CD8-positive, alpha-beta memory T cell (primary cell): ENCODE results near the gene TNNI2. TPM values are rescaled to one million over a fixed set of nuclear protein-coding genes. Genes with fewer than 3 reads are reported as not detected.

Experiments used
- CTCF ChIA-PET: fragments of 350-600 bp; sonication (Branson Sonifier 250); formaldehyde crosslinking; loops from one replicate; lab custom pipeline; 2021; ENCODE audit warnings: antibody characterized with exemption; lab: Charles Lee
- POLR2A ChIA-PET: fragments of 350-600 bp; sonication (Branson Sonifier 250); formaldehyde crosslinking; loops from one replicate; lab custom pipeline; 2021; ENCODE audit warnings: antibody characterized with exemption; lab: Charles Lee
- DNase-seq, 5 donors: peaks; one replicate each; pipeline versions ENCODE4 v3.0.0 to v3.0.0-alpha.2; 2020 to 2022; ENCODE audit warnings: mixed read lengths in 1 of 5
- H3K27ac ChIP-seq: one replicate; pipeline ENCODE4 v1.7.0; 2013; ENCODE audit warnings: low read depth, mild to moderate bottlenecking, low read length, moderate library complexity
- H3K27me3 ChIP-seq: 2 replicates; pipeline ENCODE4 v1.7.0; 2013; ENCODE audit warnings: low read length, mild to moderate bottlenecking; ENCODE audit not compliant: insufficient read depth, poor library complexity, severe bottlenecking
- H3K36me3 ChIP-seq: 2 replicates; pipeline ENCODE4 v1.7.0; 2013; ENCODE audit warnings: mild to moderate bottlenecking, low read length, moderate library complexity; ENCODE audit not compliant: insufficient read depth
- H3K4me1 ChIP-seq: 2 replicates; pipeline ENCODE4 v1.7.0; 2013; ENCODE audit warnings: mild to moderate bottlenecking, low read length, moderate library complexity; ENCODE audit not compliant: insufficient read depth
- H3K4me3 ChIP-seq: 2 replicates; pipeline ENCODE4 v1.7.0; 2013; ENCODE audit warnings: mild to moderate bottlenecking, low read length
- H3K9me3 ChIP-seq: 2 replicates; pipeline ENCODE4 v1.7.0; 2013; ENCODE audit warnings: mild to moderate bottlenecking, low read length
- H3K27ac Mint-ChIP-seq, 8 donors: one replicate each; pipeline ENCODE4 v1.8.0; 2020 to 2021; ENCODE audit warnings: mixed read lengths in 8 of 8, mild to moderate bottlenecking in 6 of 8, inconsistent platforms in 3 of 8, moderate library complexity in 3 of 8
- H3K27me3 Mint-ChIP-seq, 2 donors: one replicate each; pipeline ENCODE4 v1.8.0; 2020 to 2021; ENCODE audit warnings: mixed read lengths in 2 of 2, mild to moderate bottlenecking in 1 of 2, moderate library complexity in 1 of 2
- H3K36me3 Mint-ChIP-seq, 3 donors: one replicate each; pipeline ENCODE4 v1.8.0; 2020 to 2021; ENCODE audit warnings: mixed read lengths in 3 of 3, inconsistent platforms in 1 of 3, mild to moderate bottlenecking in 1 of 3
- H3K4me1 Mint-ChIP-seq, 3 donors: one replicate each; pipeline ENCODE4 v1.8.0; 2020 to 2021; ENCODE audit warnings: mixed read lengths in 3 of 3, inconsistent platforms in 1 of 3, mild to moderate bottlenecking in 1 of 3
- H3K4me3 Mint-ChIP-seq, 7 donors: one replicate each; pipeline ENCODE4 v1.8.0; 2020 to 2021; ENCODE audit warnings: mixed read lengths in 7 of 7, mild to moderate bottlenecking in 6 of 7, moderate library complexity in 4 of 7, inconsistent platforms in 2 of 7
- H3K9me3 Mint-ChIP-seq, 5 donors: one replicate each; pipeline ENCODE4 v1.8.0; 2020 to 2022; ENCODE audit warnings: mixed read lengths in 5 of 5, mild to moderate bottlenecking in 3 of 5, moderate library complexity in 2 of 5, inconsistent platforms in 1 of 5
- polyA plus RNA-seq: library from polyadenylated mRNA; unstranded; fragments of 300-500 nt; fragmentation: Illumina TruSeq; gene quantifications from one replicate; pipeline ENCODE4 v1.2.3, GENCODE V29; 2021
- total RNA-seq, 2 experiments: library from RNA; stranded (reverse); gene quantifications; one replicate each; pipeline ENCODE4 v1.2.3, GENCODE V29; 2021

TNNI2 gene
- total and polyA plus RNA-seq, 3 experiments from 2014 or later, result 0.33 TPM; not detected in 2

DNA sequence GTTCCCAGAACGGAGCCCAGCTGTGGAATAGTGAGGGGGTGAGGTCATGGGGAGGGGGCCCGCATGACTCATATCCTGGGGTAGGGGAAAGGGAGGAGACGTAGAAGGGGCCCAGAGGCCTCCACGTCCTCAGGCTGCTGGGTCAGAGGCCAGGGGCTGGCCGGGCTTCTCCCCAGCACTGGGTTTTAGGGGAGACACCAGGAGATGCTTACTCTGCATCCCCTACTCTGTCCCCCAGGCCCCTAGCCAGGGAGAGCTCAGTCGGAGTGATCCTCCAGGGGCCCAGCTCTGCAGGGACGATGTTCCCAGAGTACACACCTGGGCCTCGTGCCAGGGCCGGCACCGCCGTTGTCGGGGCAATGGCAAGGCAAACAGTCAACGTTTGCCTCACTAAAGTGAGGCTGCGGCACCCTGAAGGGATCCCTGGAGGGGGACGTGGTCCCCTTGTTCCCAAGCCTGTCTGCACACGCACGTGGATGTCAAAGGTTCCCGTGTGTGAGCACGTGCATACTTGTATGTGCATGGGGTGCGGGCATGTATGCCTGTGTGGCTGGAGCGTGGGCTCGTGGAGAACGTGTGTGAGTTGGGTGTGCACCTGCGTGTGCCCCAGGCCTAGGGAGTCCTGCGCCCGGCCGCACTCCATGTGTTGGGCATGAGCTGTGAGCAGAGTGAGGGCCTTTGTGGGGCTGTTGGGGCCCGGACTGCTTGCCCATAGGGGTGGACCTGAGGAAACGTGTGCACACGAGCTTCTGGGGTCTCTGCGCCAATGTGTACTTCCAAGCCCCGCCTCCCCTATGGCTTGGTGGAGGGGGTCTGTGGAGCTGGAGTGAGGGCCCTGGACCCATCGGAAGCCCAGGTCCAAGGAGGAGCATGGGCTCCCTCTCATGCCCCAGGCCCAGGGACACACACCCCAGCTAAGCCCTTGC is 38.7 kb downstream of the TNNI2 start:
- H3K9me3 ChIP-seq, result no peaks in the 10 kb centered on the region
- no peak overlapping the region for H3K4me3 ChIP-seq
- no peak overlapping the region for H3K27ac ChIP-seq
- Mint-ChIP-seq H3K4me1 (peaks cover 14 to 54% (median 16%) of the 10 kb centered on the region in 3 donors), H3K4me3 (no peak overlapping the region), H3K27me3 (no peaks in the 10 kb centered on the region), H3K27ac (peak overlapping the region in 2 of 8 donors; percentile 19 to 78), H3K36me3 (peaks cover 0 to 23% (median 0%) of the 10 kb centered on the region in 3 donors), H3K9me3 (no peaks in the 10 kb centered on the region)
- peaks cover 7% of the 10 kb centered on the region for H3K4me1 ChIP-seq
- peak in 1 of 5 donors; percentile 46 for DNase-seq
- CTCF ChIA-PET, result interaction anchor here (0.9 to 1.4 kb wide), 4 partner anchors 11 to 45 kb away, joined by 3 to 4 read pairs (median 4); no protein-coding TSS in a partner anchor
- H3K36me3 ChIP-seq, result no peaks in the 10 kb centered on the region
- H3K27me3 ChIP-seq, result no peaks in the 10 kb centered on the region
- POLR2A ChIA-PET, result no interaction called here

- peak overlapping the region in 2 of 8 donors; percentile 60 to 78 for H3K27ac Mint-ChIP-seq
- peaks cover 0 to 27% (median 0%) of the 10 kb centered on the region in 3 donors for H3K36me3 Mint-ChIP-seq
- POLR2A ChIA-PET, result no interaction called here
- H3K27me3 ChIP-seq, result no peaks in the 10 kb centered on the region
- H3K27me3 Mint-ChIP-seq, result no peaks in the 10 kb centered on the region
- H3K4me1 ChIP-seq, result peaks cover 8% of the 10 kb centered on the region
- CTCF ChIA-PET, result interaction anchor here (0.9 to 1.0 kb wide), 3 partner anchors 10 to 43 kb away, joined by 3 to 4 read pairs (median 4); partner anchors contain the start of gene SYT8
- H3K9me3 ChIP-seq, result no peaks in the 10 kb centered on the region
- H3K4me3 Mint-ChIP-seq, result no peak overlapping the region
- peaks cover 9 to 46% (median 11%) of the 10 kb centered on the region in 3 donors for H3K4me1 Mint-ChIP-seq
- H3K9me3 Mint-ChIP-seq, result no peaks in the 10 kb centered on the region
- H3K27ac ChIP-seq, result no peak overlapping the region
- H3K4me3 ChIP-seq, result no peak overlapping the region
- peaks cover 3% of the 10 kb centered on the region for H3K36me3 ChIP-seq
- peak in 1 of 5 donors; percentile 44 for DNase-seq
Measured at GRCh38 chr11:1878137-1879031, 39.6 kb downstream of the TNNI2 start.

DNA sequence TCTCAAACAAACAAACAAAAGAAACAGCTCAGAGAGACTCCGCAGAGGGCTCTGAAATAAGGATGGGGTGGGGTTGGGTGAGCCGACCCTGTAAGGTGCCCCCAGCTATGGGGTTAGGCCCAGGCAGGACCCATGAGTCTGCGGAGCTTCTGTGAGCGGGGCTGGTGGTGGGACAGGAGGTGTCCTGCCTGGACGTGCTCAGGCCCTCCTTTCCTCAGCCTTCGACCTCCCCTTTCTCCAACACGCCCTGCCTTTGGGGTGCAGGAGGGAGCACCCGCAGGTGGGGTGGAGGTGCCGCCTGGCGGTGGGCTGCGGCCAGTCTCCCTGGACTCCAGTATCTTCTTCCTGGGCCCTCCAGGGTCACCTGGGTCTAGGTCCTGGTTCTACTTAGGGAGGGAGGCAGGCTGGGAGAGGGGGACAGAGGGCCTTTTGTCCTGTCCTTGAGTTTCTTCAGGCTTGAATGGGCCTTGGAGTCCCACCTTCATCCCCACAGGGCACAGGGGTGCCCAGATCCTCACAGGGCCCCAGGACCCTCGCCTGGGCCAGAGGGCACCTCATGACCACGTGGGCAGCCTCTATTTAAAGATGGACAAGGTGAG is 40.7 kb downstream of the TNNI2 start:
- H3K4me1 ChIP-seq, result peaks cover 8% of the 10 kb centered on the region
- H3K9me3 Mint-ChIP-seq, result no peaks in the 10 kb centered on the region
- H3K27me3 ChIP-seq, result no peaks in the 10 kb centered on the region
- no peaks in the 10 kb centered on the region for H3K9me3 ChIP-seq
- H3K27ac Mint-ChIP-seq, result peak overlapping the region in 2 of 8 donors; percentile 17 to 27
- peak in 1 of 5 donors; percentile 39 for DNase-seq
- no peak overlapping the region for H3K4me3 Mint-ChIP-seq
- peaks cover 14% of the 10 kb centered on the region for H3K36me3 ChIP-seq
- H3K4me1 Mint-ChIP-seq, result peaks cover 7 to 43% (median 11%) of the 10 kb centered on the region in 3 donors
- ChIA-PET POLR2A (no interaction called here), CTCF (interaction anchor here (1.0 to 1.1 kb wide), 3 partner anchors 24 to 44 kb away, joined by 3 to 4 read pairs (median 3); partner anchors contain the start of gene SYT8)
- H3K27ac ChIP-seq, result no peak overlapping the region
- H3K27me3 Mint-ChIP-seq, result no peaks in the 10 kb centered on the region
- H3K4me3 ChIP-seq, result no peak overlapping the region
- H3K36me3 Mint-ChIP-seq, result peaks cover 0 to 27% (median 0%) of the 10 kb centered on the region in 3 donors

GRCh38 chr11:1879941-1880720 is 41.4 kb downstream of the TNNI2 start:
- H3K4me1 ChIP-seq, result peaks cover 8% of the 10 kb centered on the region
- CTCF ChIA-PET, result interaction anchor here (1.1 to 4.5 kb wide), 3 partner anchors 10 to 27 kb away, joined by 3 to 93 read pairs (median 13); partner anchors contain the start of gene LSP1

GRCh38 chr11:1880746-1881441 is 42.1 kb downstream of the TNNI2 start:
- H3K4me3 Mint-ChIP-seq, result no peak overlapping the region
- H3K27ac Mint-ChIP-seq, result peak overlapping the region in 5 of 8 donors; percentile 11 to 82 (median 76)
- peaks cover 8% of the 10 kb centered on the region for H3K4me1 ChIP-seq

More at GRCh38 chr11:1879941-1880720, 41.4 kb downstream of the TNNI2 start:
- POLR2A ChIA-PET, result no interaction called here
- H3K36me3 Mint-ChIP-seq, result peaks cover 0 to 26% (median 0%) of the 10 kb centered on the region in 3 donors
- H3K9me3 ChIP-seq, result no peaks in the 10 kb centered on the region
- no peaks in the 10 kb centered on the region for H3K27me3 Mint-ChIP-seq
- DNase-seq, result peak in 1 of 5 donors; percentile 46
- peaks cover 21% of the 10 kb centered on the region for H3K36me3 ChIP-seq
- H3K4me1 Mint-ChIP-seq, result peaks cover 7 to 42% (median 11%) of the 10 kb centered on the region in 3 donors
- H3K27ac Mint-ChIP-seq, result peak overlapping the region in 4 of 8 donors; percentile 29 to 82 (median 76)
- no peak overlapping the region for H3K27ac ChIP-seq
- no peaks in the 10 kb centered on the region for H3K9me3 Mint-ChIP-seq
- no peak overlapping the region for H3K4me3 ChIP-seq
- no peak overlapping the region for H3K4me3 Mint-ChIP-seq
- no peaks in the 10 kb centered on the region for H3K27me3 ChIP-seq

GRCh38 chr11:1881442-1882264 is 42.9 kb downstream of the TNNI2 start:
- Mint-ChIP-seq H3K36me3 (peaks cover 0 to 20% (median 0%) of the 10 kb centered on the region in 3 donors), H3K27ac (peak overlapping the region in 2 of 8 donors; percentile 12 to 87), H3K4me1 (peaks cover 2 to 32% (median 11%) of the 10 kb centered on the region in 3 donors), H3K27me3 (no peaks in the 10 kb centered on the region), H3K9me3 (no peaks in the 10 kb centered on the region), H3K4me3 (no peak overlapping the region)
- H3K27me3 ChIP-seq, result no peaks in the 10 kb centered on the region
- peak in 1 of 5 donors; percentile 43 for DNase-seq
- no peak overlapping the region for H3K4me3 ChIP-seq
- no peaks in the 10 kb centered on the region for H3K9me3 ChIP-seq
- ChIA-PET CTCF (interaction anchor here (0.8 to 4.5 kb wide), 28 partner anchors 10 to 274 kb away, joined by 3 to 93 read pairs (median 6); partner anchors contain the start of genes LSP1, MRPL23, PRR33 and SYT8), POLR2A (interaction anchor here (0.6 to 1.2 kb wide), 3 partner anchors 66 to 270 kb away, joined by 3 to 5 read pairs (median 4); partner anchors contain the start of gene MRPL23)
- no peak overlapping the region for H3K27ac ChIP-seq
- H3K36me3 ChIP-seq, result peaks cover 36% of the 10 kb centered on the region
- H3K4me1 ChIP-seq, result peaks cover 8% of the 10 kb centered on the region

More at GRCh38 chr11:1880746-1881441, 42.1 kb downstream of the TNNI2 start:
- DNase-seq, result peak in 1 of 5 donors; percentile 43
- CTCF ChIA-PET, result interaction anchor here (1.1 to 4.5 kb wide), 6 partner anchors 11 to 228 kb away, joined by 3 to 93 read pairs (median 11); partner anchors contain the start of genes LSP1 and SYT8
- peaks cover 0 to 22% (median 0%) of the 10 kb centered on the region in 3 donors for H3K36me3 Mint-ChIP-seq
- POLR2A ChIA-PET, result no interaction called here
- H3K27ac ChIP-seq, result no peak overlapping the region
- H3K36me3 ChIP-seq, result peaks cover 28% of the 10 kb centered on the region
- no peaks in the 10 kb centered on the region for H3K27me3 ChIP-seq
- H3K4me3 ChIP-seq, result no peak overlapping the region
- no peaks in the 10 kb centered on the region for H3K27me3 Mint-ChIP-seq
- no peaks in the 10 kb centered on the region for H3K9me3 ChIP-seq
- peaks cover 3 to 38% (median 11%) of the 10 kb centered on the region in 3 donors for H3K4me1 Mint-ChIP-seq
- H3K9me3 Mint-ChIP-seq, result no peaks in the 10 kb centered on the region
